HepG2 (cell line): ENCODE results near the gene FAM89B. TPM values are rescaled to one million over a fixed set of nuclear protein-coding genes. Genes with fewer than 3 reads are reported as not detected.

Source experiments
- E2F2 ChIP-seq: sonication (generic); formaldehyde crosslinking; IDR thresholded peaks from 2 replicates; pipeline ENCODE4 v1.4.0; 2020; ENCODE audit warnings: missing genetic modification reagents, borderline replicate concordance
- ELF1 ChIP-seq: sonication (generic); formaldehyde crosslinking; IDR thresholded peaks from 2 replicates; pipeline ENCODE4 v1.4.0; 2020; ENCODE audit warnings: missing genetic modification reagents
- GZF1 ChIP-seq: sonication (generic); formaldehyde crosslinking; IDR thresholded peaks from 2 replicates; pipeline ENCODE4 v1.5.1; 2020; ENCODE audit warnings: mild to moderate bottlenecking, missing genetic modification reagents
- HNF1A ChIP-seq, 2 experiments: sonication (generic) in 1 of 2; formaldehyde crosslinking in 1 of 2; IDR thresholded peaks; 2 replicates each; pipeline versions ENCODE4 v1.4.0 to v1.6.1; 2016 to 2020; ENCODE audit warnings: borderline replicate concordance in 1 of 2, low read depth in 1 of 2, mild to moderate bottlenecking in 1 of 2, missing genetic modification reagents in 1 of 2
- LBX2 ChIP-seq: sonication (generic); formaldehyde crosslinking; IDR thresholded peaks from 2 replicates; pipeline ENCODE4 v1.5.0; 2020; ENCODE audit warnings: missing genetic modification reagents, mild to moderate bottlenecking, borderline replicate concordance
- LRRFIP1 ChIP-seq: sonication (generic); formaldehyde crosslinking; conservative IDR thresholded peaks from 2 replicates; pipeline ENCODE4 v1.4.0; 2020; ENCODE audit warnings: missing genetic modification reagents
- MAFG ChIP-seq: sonication (generic); formaldehyde crosslinking; IDR thresholded peaks from 2 replicates; pipeline ENCODE4 v1.5.1; 2020; ENCODE audit warnings: mild to moderate bottlenecking, missing genetic modification reagents
- NAIF1 ChIP-seq: sonication (generic); formaldehyde crosslinking; IDR thresholded peaks from 2 replicates; pipeline ENCODE4 v1.5.0; 2020; ENCODE audit warnings: mild to moderate bottlenecking, missing genetic modification reagents, borderline replicate concordance
- POGK ChIP-seq: sonication (generic); formaldehyde crosslinking; conservative IDR thresholded peaks from 2 replicates; pipeline ENCODE4 v1.8.0; 2022; ENCODE audit warnings: mild to moderate bottlenecking, moderate library complexity, missing genetic modification reagents
- SRSF9 ChIP-seq: fragments of 200-400 bp; formaldehyde crosslinking; IDR thresholded peaks from 2 replicates; pipeline ENCODE4 v1.6.1; 2018; ENCODE audit warnings: borderline replicate concordance, mild to moderate bottlenecking, low read depth, low read length; ENCODE audit not compliant: insufficient read depth, poor library complexity, severe bottlenecking
- XBP1 ChIP-seq: sonication (generic); formaldehyde crosslinking; IDR thresholded peaks from 2 replicates; pipeline ENCODE4 v1.5.0; 2020; ENCODE audit warnings: missing genetic modification reagents
- ZNF10 ChIP-seq: sonication (generic); formaldehyde crosslinking; IDR thresholded peaks from 2 replicates; pipeline ENCODE4 v1.4.0; 2020; ENCODE audit warnings: mild to moderate bottlenecking, low read depth, missing genetic modification reagents, borderline replicate concordance
- ZNF557 ChIP-seq: sonication (generic); formaldehyde crosslinking; IDR thresholded peaks from 2 replicates; pipeline ENCODE4 v1.4.0; 2020; ENCODE audit warnings: missing genetic modification reagents
- ZNF691 ChIP-seq: sonication (generic); formaldehyde crosslinking; IDR thresholded peaks from 2 replicates; pipeline ENCODE4 v1.4.0; 2020; ENCODE audit warnings: missing genetic modification reagents, low read depth, mild to moderate bottlenecking, borderline replicate concordance
- ZNF737 ChIP-seq: sonication (generic); formaldehyde crosslinking; IDR thresholded peaks from 2 replicates; pipeline ENCODE4 v1.5.0; 2020; ENCODE audit warnings: missing genetic modification reagents, mild to moderate bottlenecking, borderline replicate concordance
- ZNF781 ChIP-seq: sonication (generic); formaldehyde crosslinking; IDR thresholded peaks from 2 replicates; pipeline ENCODE4 v1.5.1; 2020; ENCODE audit warnings: borderline replicate concordance, mild to moderate bottlenecking, missing genetic modification reagents; ENCODE audit errors: not compliant biosample characterization
- polyA plus RNA-seq, 8 experiments: library from polyadenylated mRNA; depleted of rRNA in 3 of 8; stranded (reverse) in 7 of 8; unstranded in 1 of 8; fragments of >200 nt; fragmentation: Illumina TruSeq in 4 of 8; extraction: Trizol in 4 of 8; gene quantifications; 2 replicates each; pipeline versions ENCODE4 v1.2.1 to v1.2.3, GENCODE V29; 2011 to 2016; ENCODE audit warnings: low read depth in 4 of 8, missing spikeins in 1 of 8, mixed read lengths in 1 of 8; ENCODE audit not compliant: insufficient read depth in 1 of 8
- total RNA-seq, 5 experiments: library from RNA; depleted of rRNA; stranded (reverse); fragments of >200 nt; fragmentation: Illumina TruSeq; extraction: Trizol; gene quantifications; 2 replicates each; pipeline ENCODE4 v1.2.3, GENCODE V29; 2016; ENCODE audit warnings: low read depth in 1 of 5

FAM89B gene
- total and polyA plus RNA-seq, 2 of the 13 experiments (the other 11 are each of a cell fraction or from before 2014, with no cell fraction given): 5.7 to 8.0 TPM

- TF ChIP-seq LRRFIP1 (CRISPR knock-in tag): no peak
- TF ChIP-seq ZNF10 (CRISPR knock-in tag): no peak
- no peak for TF ChIP-seq ZNF737 (CRISPR knock-in tag)
- TF ChIP-seq POGK: no peak
- no peak for TF ChIP-seq SRSF9
- no peak for TF ChIP-seq MAFG (CRISPR knock-in tag)
- TF ChIP-seq ZNF781: no peak
- 0 out of 2 replicates have a peak, but pooled peaks have one; percentile 32 for TF ChIP-seq ZNF557 (CRISPR knock-in tag)
- TF ChIP-seq ELF1 (CRISPR knock-in tag): peak; percentile 13; the same call in 1 of the 2 replicates
- TF ChIP-seq XBP1 (CRISPR knock-in tag): no peak
- TF ChIP-seq LBX2 (CRISPR knock-in tag): no peak
- TF ChIP-seq HNF1A (IDR thresholded peaks at IDR 0.05; ENCODE audit: low read depth): no peak
- no peak for TF ChIP-seq HNF1A (CRISPR knock-in tag; IDR thresholded peaks at IDR 0.05; ENCODE audit: borderline replicate concordance)
- TF ChIP-seq E2F2: no peak
- TF ChIP-seq ZNF691 (CRISPR knock-in tag): no peak
- TF ChIP-seq NAIF1: no peak
- no peak for TF ChIP-seq GZF1 (CRISPR knock-in tag)
Measured at GRCh38 chr11:65616575-65617001, 44.2 kb downstream of the FAM89B start (continued).
